NAMALWA (cell line): ENCODE data around the gene MC1R.
A peak's percentile ranks its signal among the peaks of the same experiment; 100 is the strongest.
"Not testable (repeated sequence)": the region's sequence is repeated elsewhere in the genome, so short reads cannot be mapped to it uniquely, and the experiment has no call there.

Experiments
- DNase-seq: peaks from one replicate; pipeline ENCODE4 v3.0.0-alpha.2; 2015; ENCODE audit warnings: low spot score

MC1R gene

GRCh38 chr16:89913408-89914387 lies 5.0 kb upstream of the MC1R start:
- DNase-seq: no peak

- DNase-seq: not testable (repeated sequence)
These were observed 3.9 kb upstream of the MC1R start for GRCh38 chr16:89914642-89915285.

GRCh38 chr16:89915303-89916232 lies 3.1 kb upstream of the MC1R start:
- DNase-seq: no peak

DNA sequence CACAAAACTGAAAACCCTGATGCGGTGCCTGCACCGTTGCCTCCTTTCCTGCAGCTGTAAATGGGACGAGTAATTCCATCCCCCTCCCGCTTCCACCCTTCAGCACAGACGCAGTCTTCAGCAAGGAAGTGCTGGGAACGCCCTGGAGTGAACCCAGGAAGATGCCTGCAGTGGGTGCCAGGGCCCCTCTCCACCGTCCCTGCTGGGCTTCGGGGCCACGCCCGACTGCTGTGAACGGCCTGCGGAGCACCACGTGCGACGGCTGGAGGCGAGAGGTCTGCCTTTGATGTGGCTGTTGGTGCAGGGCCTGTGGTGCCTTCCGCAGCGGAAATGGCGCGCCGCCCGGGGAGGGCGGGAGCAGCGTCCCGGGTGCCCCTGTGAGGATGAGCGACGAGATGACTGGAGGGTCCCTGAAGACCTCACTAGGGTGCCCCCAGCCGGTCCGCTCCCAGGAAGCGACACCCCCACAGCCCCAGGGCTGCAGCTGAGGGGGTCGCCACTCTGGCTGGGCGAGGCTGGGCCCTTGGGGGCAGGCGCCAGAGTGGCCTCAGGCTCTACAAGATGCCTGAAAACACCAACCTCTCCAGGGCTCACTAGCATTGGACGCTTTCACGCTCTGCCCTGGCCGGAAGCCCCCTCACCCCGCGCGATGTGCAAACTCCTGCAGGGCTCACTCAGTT lies 749 bp upstream of the MC1R start:
- DNase-seq: peak; percentile 96

- no peak for DNase-seq
These were observed 1.1 kb downstream of the MC1R start for GRCh38 chr16:89919535-89920406.

- DNase-seq: peak; percentile 16
These were observed 2.1 kb downstream of the MC1R start for GRCh38 chr16:89920723-89921122.

DNA sequence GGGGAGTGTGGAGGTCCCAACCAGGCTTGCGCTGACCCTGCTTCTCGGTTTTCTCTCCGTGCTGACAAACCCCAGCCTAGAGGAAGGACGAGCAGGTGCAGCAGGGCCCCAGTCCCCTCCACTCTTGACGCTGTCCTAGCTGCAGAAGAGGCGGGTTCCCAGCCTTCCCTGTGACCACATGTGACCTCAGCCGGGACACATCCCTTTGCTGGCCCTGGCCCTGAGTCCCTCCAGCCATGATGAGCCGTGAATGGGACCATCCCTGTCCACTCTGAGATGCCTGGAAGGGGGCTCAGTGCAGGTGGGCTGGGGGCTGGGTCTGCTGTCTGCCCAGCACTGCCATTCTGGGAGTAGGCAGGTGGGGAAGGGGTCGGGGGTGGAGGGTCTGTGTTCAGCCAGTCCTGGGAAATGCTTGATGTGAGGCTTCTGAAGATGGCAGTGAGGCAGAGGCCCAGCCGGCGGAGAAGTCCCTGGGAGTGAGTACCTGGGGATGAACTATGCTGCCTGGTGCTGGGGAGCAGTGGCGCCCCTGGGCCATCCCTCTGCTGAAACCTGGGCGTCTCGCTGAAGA lies 2.6 kb downstream of the MC1R start:
- DNase-seq: no peak

- no peak for DNase-seq
These were observed 3.2 kb downstream of the MC1R start for GRCh38 chr16:89921702-89922476.

GRCh38 chr16:89922477-89922883 lies 3.8 kb downstream of the MC1R start:
- peak; percentile 45 for DNase-seq

DNA sequence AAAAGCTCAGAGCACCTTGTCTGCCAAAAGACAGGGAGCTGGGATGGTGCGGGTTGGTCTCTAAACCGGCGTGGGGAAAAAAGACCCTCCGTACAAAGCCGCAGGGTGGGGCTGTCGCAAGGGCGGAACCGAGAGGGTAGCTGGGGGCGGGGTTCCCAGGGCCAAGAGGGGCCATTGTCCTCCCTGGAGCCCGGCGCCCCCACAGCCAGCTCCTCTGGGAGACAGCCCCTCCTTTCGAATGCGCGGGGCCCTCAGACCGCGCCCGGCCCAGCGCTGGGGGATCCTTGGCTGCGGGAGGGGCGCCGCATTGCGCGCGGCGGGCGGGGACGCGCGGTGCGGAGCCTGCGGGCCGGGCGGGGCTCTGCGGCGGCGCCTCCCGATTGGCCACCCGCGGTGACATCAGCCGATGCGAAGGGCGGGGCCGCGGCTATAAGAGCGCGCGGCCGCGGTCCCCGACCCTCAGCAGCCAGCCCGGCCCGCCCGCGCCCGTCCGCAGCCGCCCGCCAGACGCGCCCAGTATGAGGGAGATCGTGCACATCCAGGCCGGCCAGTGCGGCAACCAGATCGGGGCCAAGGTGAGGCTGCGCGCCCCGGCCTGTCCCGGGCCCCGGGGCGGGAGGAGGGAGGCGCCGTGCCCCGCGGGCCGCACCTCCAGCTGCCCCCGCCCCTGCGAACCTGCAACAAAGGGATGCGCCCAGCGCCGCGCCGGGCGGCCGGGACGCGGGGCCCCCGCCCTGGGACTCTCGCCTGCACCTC lies 4.4 kb downstream of the MC1R start, which contains the start of gene TUBB3:
Gene TUBB3 (plus strand): TSS at position 459 of the 756 bp plus-strand sequence. CDS start 60 bp downstream, at position 519.
- DNase-seq: peak; percentile 88

DNA sequence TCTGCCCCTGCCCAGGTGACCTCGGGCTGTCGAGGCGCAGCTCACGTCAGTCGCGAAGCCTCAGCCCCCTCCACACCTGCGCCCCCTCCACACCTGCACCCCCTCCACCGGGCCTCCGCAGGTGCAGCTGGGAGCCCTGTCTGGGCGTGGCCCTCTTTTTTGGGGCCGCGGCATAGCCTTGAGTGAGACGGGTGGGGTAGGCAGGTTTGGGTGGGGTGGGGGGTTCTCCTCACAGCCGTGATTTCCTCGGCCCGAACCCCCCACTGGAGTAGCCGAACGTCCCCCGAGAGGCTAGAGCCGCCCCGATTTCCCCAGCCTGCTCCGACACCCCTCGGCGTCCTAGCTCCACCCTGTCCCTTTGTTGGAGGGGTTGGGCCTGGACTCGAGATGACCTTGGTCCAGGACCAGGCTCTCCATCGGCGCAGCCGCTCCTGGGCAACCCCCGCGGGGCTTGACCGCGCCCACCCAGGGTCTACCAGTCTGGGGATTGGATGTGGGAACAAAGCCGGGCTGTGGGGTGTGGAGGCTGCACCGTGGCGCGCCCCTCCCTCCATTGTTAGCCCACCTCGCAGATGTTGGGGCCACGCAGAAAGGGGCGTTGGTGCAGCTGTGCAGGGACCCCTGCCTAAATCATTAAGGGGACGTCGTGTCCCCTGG lies 5.1 kb downstream of the MC1R start:
- DNase-seq: peak; percentile 62

GRCh38 chr16:89924297-89924924 lies 5.7 kb downstream of the MC1R start:
- peak; percentile 96 for DNase-seq

DNA sequence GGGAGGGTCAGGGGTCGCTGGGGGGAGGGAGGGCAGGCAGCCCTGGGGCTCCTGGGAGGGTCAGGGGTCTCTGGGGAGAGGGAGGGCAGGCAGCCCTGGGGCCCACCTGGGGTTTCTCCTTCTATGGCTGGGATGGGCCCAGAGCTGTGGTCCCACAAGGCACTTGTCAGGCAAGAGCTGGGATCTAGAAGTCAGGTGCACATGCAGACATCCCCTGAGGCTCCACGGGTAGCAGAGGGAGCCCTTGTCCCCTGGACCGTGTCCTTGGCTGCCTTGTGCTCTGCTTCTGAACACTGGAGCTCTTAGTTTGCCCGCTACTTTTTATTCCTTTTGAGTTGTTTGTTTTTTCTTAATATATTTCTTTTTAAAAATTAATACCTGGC lies 6.3 kb downstream of the MC1R start:
- peak; percentile 90 for DNase-seq

GRCh38 chr16:89925596-89926079 lies 7.0 kb downstream of the MC1R start:
- DNase-seq: no peak

GRCh38 chr16:89931305-89931896 lies 12.7 kb downstream of the MC1R start:
- no peak for DNase-seq

DNA sequence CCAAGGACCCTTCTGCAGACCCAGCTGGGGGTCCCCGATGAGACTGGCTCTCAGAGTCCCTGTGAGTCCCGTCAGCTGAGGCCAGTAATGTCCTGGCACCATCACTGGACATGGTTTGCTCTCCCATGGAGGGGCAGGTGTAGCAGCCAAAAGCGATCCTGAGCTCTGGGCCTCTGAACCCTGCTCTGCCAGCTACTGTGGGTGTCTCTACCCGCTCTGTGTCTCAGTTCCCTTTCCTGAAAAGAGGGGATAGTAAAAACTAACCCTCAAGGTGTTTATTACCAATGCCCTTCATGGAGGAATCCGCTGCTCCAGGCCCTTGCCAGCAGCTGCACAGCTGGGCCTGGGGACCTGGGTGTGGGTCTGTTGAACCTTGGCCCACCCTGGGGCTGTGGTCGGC lies 13.3 kb downstream of the MC1R start:
- DNase-seq: no peak

DNA sequence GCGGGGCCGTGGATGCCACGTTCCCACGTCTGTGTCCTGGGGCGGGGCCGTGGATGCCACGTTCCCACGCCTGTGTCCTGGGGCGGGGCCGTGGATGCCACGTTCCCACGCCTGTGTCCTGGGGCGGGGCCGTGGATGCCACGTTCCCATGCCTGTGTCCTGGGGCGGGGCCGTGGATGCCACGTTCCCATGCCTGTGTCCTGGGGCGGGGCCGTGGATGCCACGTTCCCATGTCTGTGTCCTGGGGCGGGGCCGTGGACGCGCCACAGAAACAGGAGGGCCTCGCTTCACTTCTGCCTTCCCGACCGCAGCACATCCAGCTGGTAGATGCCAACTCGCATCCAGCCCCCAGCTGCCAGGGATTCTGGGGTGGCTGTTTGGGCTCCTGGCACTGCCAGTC lies 15.4 kb downstream of the MC1R start:
- DNase-seq: not testable (repeated sequence)
